Skeletal muscle tissue (tissue), 4 donors: ENCODE results near the gene CDC6. TPM values are rescaled to one million over a fixed set of nuclear protein-coding genes. Genes with fewer than 3 reads are reported as not detected.

Experiments
- H3K27ac ChIP-seq: one replicate; pipeline ENCODE4 v1.7.0; 2013; ENCODE audit warnings: mild to moderate bottlenecking, low read depth, low read length, inconsistent platforms
- H3K27me3 ChIP-seq, 3 donors: one replicate each; pipeline ENCODE4 v1.7.0; 2013; ENCODE audit warnings: low read length in 3 of 3; ENCODE audit not compliant: control insufficient read depth in 3 of 3, insufficient read depth in 3 of 3
- H3K36me3 ChIP-seq, 3 donors: one replicate each; pipeline ENCODE4 v1.7.0; 2013; ENCODE audit warnings: low read length in 3 of 3; ENCODE audit not compliant: control insufficient read depth in 3 of 3, insufficient read depth in 3 of 3
- H3K4me1 ChIP-seq, 3 donors: one replicate each; pipeline ENCODE4 v1.7.0; 2013; ENCODE audit warnings: low read length in 3 of 3, mild to moderate bottlenecking in 3 of 3; ENCODE audit not compliant: control insufficient read depth in 3 of 3, insufficient read depth in 3 of 3
- H3K4me3 ChIP-seq, 3 donors: one replicate each; pipeline ENCODE4 v1.7.0; 2013; ENCODE audit warnings: low read length in 3 of 3
- H3K9ac ChIP-seq, 3 donors: one replicate each; pipeline ENCODE4 v1.7.0; 2013; ENCODE audit warnings: low read length in 3 of 3, mild to moderate bottlenecking in 3 of 3, moderate library complexity in 2 of 3, low read depth in 1 of 3
- H3K9me3 ChIP-seq, 3 donors: one replicate each; pipeline ENCODE4 v1.7.0; 2013; ENCODE audit warnings: low read length in 3 of 3; ENCODE audit not compliant: control insufficient read depth in 3 of 3
- total RNA-seq: library from RNA; depleted of rRNA; stranded (reverse); fragments of >200 nt; gene quantifications from one replicate; pipeline ENCODE4 v1.2.3, GENCODE V29; 2014
- donor health status: Osteomylitis.

The CDC6 gene
- total RNA-seq, 1 donor from 2014 or later: 4.2 TPM

DNA sequence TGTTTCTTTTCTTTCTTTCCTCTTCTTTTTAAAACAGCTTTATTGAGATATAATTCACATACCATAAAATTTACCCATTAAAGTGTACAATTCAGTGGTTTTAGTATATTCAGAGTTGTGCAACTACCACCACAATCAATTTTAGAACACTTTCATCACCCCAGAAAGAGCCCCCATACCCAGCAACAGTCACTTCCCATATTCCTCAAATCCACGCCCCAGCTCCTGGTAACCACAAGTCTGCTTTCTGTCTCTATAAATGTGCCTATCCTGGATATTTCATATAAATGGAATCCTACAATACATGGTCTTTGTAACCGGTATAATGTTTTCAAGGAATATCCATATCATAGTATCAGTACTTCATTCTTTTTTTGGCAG, 40.7 kb downstream of the CDC6 start:
- peak overlapping the region in 1 of 3 donors; percentile 59 for H3K9ac ChIP-seq
- H3K27me3 ChIP-seq: no peaks in the 10 kb centered on the region
- H3K27ac ChIP-seq: peak overlapping the region; percentile 81
- no peak overlapping the region for H3K4me3 ChIP-seq
- H3K36me3 ChIP-seq: peaks cover 0 to 2% (median 0%) of the 10 kb centered on the region in 3 donors
- H3K9me3 ChIP-seq: no peaks in the 10 kb centered on the region
- H3K4me1 ChIP-seq: peaks cover 93 to 99% (median 94%) of the 10 kb centered on the region in 3 donors

DNA sequence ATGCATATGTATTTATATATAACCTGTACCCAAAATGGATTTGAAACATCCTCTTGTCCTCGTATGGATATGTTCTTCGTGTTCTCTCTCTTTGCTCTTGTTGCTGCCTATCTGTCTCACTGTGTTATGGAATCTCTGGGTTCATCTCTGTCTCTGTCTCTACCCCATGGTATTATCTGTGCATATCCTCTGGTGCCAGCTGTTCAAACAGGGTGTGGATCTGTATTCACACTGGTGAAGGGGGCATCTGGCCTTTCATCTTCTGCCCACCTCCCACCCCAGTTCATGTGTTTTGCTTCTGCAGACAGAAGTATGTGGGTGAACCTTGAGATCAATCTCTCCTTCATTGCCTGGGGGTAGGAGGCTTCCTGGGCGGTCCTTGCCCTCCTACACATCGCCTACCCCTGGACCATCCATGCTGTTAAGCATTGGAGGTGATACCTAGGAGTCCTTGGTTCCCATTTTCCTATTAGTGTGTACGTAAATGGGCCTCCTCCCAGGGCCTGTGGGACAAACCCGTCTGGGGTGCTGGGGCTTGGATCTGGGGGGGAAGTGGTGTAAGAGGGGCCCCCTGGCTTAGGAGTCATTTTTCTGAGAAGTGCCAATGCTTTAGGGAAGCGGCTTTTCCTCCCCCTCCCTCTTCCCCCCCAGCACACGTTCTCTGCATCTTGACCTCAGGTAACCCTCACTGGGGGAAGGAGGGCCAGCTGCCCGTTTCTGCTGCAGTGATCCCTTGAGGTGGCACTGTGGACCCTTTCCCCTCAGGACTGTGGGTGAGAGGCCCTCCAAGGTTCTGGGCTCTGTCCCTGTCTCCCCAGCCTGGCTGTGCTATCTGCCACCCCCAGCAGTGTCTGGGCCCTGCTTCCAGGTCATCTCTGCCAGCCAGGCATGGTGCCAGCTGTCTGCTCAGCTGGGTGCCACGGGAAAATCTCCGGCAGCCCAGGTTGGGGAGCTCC, 42.4 kb downstream of the CDC6 start:
- peak overlapping the region; percentile 16 to 80 (median 66) for H3K9ac ChIP-seq
- peaks cover 0 to 2% (median 2%) of the 10 kb centered on the region in 3 donors for H3K36me3 ChIP-seq
- peak overlapping the region; percentile 91 for H3K27ac ChIP-seq
- peak overlapping the region; percentile 41 to 46 (median 45) for H3K4me3 ChIP-seq
- no peaks in the 10 kb centered on the region for H3K27me3 ChIP-seq
- H3K9me3 ChIP-seq: no peaks in the 10 kb centered on the region
- H3K4me1 ChIP-seq: peaks cover 96 to 100% (median 97%) of the 10 kb centered on the region in 3 donors

DNA sequence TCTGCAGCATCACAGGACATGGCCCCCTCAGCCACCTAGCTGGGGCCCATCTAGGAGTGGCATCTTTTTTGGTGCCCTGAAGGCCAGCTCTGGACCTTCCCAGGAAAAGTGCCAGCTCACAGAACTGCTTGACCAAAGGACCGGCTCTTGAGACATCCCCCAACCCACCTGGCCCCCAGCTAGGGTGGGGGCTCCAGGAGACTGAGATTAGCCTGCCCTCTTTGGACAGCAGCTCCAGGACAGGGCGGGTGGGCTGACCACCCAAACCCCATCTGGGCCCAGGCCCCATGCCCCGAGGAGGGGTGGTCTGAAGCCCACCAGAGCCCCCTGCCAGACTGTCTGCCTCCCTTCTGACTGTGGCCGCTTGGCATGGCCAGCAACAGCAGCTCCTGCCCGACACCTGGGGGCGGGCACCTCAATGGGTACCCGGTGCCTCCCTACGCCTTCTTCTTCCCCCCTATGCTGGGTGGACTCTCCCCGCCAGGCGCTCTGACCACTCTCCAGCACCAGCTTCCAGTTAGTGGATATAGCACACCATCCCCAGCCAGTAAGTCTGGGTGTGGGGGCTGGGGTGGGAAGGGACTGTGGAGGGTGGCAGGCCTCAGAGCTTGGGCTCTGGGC, 43.3 kb downstream of the CDC6 start:
- H3K4me3 ChIP-seq: peak overlapping the region; percentile 41 to 67 (median 51)
- H3K9ac ChIP-seq: peak overlapping the region; percentile 16 to 80 (median 76)
- no peaks in the 10 kb centered on the region for H3K27me3 ChIP-seq
- no peaks in the 10 kb centered on the region for H3K9me3 ChIP-seq
- peak overlapping the region; percentile 91 for H3K27ac ChIP-seq
- peaks cover 0 to 2% (median 2%) of the 10 kb centered on the region in 3 donors for H3K36me3 ChIP-seq
- H3K4me1 ChIP-seq: peaks cover 96 to 100% (median 98%) of the 10 kb centered on the region in 3 donors

DNA sequence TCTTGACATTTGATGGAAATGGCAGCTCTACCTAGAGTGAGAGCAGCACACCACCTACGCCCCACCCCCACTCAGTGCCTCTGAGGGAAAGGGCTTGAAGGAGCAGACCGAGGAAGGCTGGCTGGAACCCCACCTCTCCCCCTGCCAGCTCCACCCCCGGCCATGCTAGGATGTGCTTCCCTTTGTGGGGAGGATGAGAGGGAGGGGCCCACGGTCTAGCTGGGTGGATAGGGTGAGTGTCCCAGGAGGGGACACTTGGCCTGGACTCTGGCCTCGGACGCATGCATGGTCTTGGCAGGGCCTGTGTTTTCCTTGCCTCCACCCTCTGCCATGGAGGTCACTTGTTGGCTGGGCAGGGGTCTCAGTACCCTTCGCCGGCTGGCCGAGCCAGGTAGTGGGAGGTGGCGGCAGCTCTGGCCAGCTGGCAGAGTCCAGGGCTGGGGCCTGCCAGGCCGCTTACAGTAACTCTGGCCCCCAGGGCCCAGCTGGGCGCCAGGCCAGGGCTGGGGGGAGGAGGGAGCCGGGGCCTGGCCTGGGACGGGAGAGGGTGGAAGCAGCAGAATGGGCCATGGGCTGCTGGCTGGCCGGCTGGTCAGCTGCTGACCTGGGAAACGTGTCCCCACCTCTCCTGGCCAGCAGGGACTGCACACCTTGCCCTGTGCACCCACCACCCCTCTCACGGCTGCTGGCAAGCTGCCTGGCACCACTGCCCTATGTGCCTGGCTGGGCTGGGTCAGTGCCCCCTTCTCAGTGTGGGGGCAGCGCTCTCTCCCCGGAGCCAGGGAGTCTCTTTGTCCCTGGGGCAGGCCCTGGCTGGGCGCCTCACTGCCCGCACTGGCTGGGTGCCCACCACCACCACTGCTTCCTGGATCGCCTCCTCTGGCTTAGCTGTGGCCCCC, 44.3 kb downstream of the CDC6 start:
- H3K36me3 ChIP-seq: peaks cover 0 to 2% (median 2%) of the 10 kb centered on the region in 3 donors
- no peaks in the 10 kb centered on the region for H3K9me3 ChIP-seq
- peak overlapping the region; percentile 69 to 80 (median 76) for H3K9ac ChIP-seq
- peak overlapping the region; percentile 41 to 67 (median 51) for H3K4me3 ChIP-seq
- no peaks in the 10 kb centered on the region for H3K27me3 ChIP-seq
- H3K27ac ChIP-seq: peak overlapping the region; percentile 91
- H3K4me1 ChIP-seq: peaks cover 87 to 94% (median 90%) of the 10 kb centered on the region in 3 donors

DNA sequence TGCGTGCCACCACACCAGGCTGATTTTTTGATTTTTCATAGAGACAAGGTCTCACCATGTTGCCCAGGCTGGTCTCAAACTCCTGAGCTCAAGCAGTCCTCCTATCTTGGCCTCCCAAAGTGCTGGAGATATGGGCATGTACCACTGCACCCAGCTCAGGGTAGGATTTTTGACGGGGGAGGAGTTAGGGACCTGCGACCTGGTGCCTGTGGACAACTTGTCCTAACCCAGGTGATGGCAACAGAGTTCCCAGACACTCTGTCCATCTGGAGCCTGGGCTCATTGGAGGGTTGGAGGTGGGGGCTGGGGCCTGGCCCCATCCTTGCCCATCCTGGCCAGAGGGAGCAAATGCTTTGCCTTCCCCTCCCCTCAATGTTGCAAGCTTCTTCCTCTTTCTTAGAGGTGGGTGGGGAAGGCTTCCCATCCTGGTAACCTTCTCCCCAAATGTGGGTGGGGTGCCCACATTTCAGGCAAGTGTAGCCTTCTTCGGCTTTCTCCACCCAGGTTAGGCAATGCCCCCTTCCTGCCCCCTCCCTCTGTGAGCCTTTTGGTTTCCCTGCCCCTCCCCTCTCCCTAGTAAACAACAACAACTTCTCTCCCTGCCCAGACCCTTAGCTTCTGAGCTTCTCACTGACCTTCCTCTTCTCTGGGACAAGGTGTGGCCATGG, 46.2 kb downstream of the CDC6 start:
- Histone ChIP-seq H3K4me1 (peaks cover 82 to 91% (median 83%) of the 10 kb centered on the region in 3 donors), H3K4me3 (no peak overlapping the region), H3K36me3 (peaks cover 0 to 2% (median 2%) of the 10 kb centered on the region in 3 donors), H3K9ac (peak overlapping the region in 1 of 3 donors; percentile 71), H3K9me3 (no peaks in the 10 kb centered on the region), H3K27ac (peak overlapping the region; percentile 85), H3K27me3 (no peaks in the 10 kb centered on the region)

DNA sequence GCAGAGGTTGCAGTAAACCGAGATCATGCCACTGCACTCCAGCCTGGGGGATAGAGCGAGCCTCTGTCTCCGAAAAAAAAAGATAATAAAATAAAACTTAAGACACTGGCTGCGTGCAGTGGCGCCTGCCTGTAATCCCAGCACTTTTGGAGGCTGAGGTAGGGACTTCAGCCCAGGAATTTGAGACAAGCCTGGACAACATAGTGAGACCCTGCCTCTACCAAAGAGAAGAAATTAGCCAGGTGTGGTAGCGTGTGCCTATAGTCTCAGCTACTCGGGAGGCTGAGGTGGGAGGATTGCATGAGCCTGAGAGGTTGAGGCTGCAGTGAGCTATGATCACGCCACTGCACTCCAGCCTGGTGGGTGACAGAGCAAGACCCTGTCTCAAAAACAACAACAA, 47.9 kb downstream of the CDC6 start:
- Histone ChIP-seq H3K36me3 (peaks cover 0 to 3% (median 2%) of the 10 kb centered on the region in 3 donors), H3K4me3 (no peak overlapping the region), H3K4me1 (peaks cover 83 to 90% (median 86%) of the 10 kb centered on the region in 3 donors), H3K27ac (peak overlapping the region; percentile 85), H3K9me3 (no peaks in the 10 kb centered on the region), H3K27me3 (no peaks in the 10 kb centered on the region), H3K9ac (peak overlapping the region in 2 of 3 donors; percentile 23 to 33)

DNA sequence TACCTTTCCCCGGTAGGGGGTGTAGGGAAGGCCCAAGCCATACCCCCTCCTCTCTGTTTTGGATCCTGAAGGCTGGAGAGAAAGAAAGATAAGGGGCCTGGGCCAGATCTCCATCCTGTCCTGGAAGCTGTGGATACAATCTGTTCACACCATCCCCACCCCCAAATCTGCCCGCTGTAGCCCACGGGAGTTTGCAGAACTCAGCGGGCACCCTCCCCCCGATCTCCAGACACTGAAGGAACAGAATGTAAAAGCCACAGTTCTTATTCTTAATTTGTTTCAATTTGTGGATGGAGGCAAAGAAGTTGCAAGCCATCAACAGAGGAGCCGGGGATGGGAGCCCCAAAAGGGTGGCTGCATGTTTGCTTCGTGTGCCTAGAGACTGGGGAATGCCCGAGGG, 49.7 kb downstream of the CDC6 start:
- Histone ChIP-seq H3K4me3 (no peak overlapping the region), H3K4me1 (peaks cover 73 to 84% (median 76%) of the 10 kb centered on the region in 3 donors), H3K27me3 (no peaks in the 10 kb centered on the region), H3K36me3 (peaks cover 0 to 2% (median 2%) of the 10 kb centered on the region in 3 donors), H3K27ac (no peak overlapping the region), H3K9me3 (no peaks in the 10 kb centered on the region), H3K9ac (peak overlapping the region in 1 of 3 donors; percentile 57)

DNA sequence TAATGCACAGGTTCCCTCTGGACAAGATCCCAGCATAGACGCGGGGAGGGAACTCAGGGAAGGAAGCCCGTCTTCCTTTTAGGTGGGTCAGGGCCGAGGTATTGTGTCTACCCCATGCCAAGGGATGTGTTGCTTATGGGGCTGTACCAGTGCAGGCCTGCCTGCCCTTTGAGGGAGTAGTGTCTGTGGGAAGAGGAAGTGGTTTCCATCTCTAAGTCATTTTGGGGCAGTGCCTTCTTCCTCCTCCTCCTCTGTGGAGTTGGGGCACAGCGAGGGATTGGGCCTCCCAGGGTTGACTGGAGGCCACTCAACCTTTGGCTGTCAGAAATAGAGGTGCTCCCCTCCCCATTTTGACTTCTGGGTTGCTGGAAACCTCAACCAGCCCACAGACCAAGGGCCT, 50.4 kb downstream of the CDC6 start:
- Histone ChIP-seq H3K36me3 (peaks cover 0 to 2% (median 2%) of the 10 kb centered on the region in 3 donors), H3K4me1 (peaks cover 72 to 83% (median 73%) of the 10 kb centered on the region in 3 donors), H3K27ac (no peak overlapping the region)

More for the DNA sequence above, 50.4 kb downstream of the CDC6 start:
- no peak overlapping the region for H3K4me3 ChIP-seq
- H3K9ac ChIP-seq: peak overlapping the region in 2 of 3 donors; percentile 28 to 40
- no peaks in the 10 kb centered on the region for H3K9me3 ChIP-seq
- no peaks in the 10 kb centered on the region for H3K27me3 ChIP-seq
